HepG2 (cell line): Measurements from ENCODE around the gene CDT1. TPM values are rescaled to one million over a fixed set of nuclear protein-coding genes. Genes with fewer than 3 reads are reported as not detected.

Experiments used
- DNMT3B ChIP-seq: conservative IDR thresholded peaks from 2 replicates; pipeline ENCODE4 v1.6.1; 2016; ENCODE audit warnings: missing biosample characterization, control low read depth
- FOXA3 ChIP-seq: IDR thresholded peaks from 2 replicates; pipeline ENCODE4 v1.6.1; 2016; ENCODE audit warnings: missing genetic modification reagents, missing compliant biosample characterization
- FUBP1 ChIP-seq: sonication (generic); formaldehyde crosslinking; IDR thresholded peaks from 2 replicates; pipeline ENCODE4 v1.5.1; 2020; ENCODE audit warnings: missing genetic modification reagents, mild to moderate bottlenecking, borderline replicate concordance
- HHEX ChIP-seq: IDR thresholded peaks from 2 replicates; pipeline ENCODE4 v1.6.1; 2016; ENCODE audit warnings: control low read depth
- IRF1 ChIP-seq: sonication (generic); formaldehyde crosslinking; IDR thresholded peaks from 2 replicates; pipeline ENCODE4 v1.4.0; 2020; ENCODE audit warnings: low read depth, mild to moderate bottlenecking, missing genetic modification reagents
- KDM4B ChIP-seq: sonication (generic); formaldehyde crosslinking; IDR thresholded peaks from 2 replicates; pipeline ENCODE4 v1.4.0; 2020; ENCODE audit warnings: missing genetic modification reagents
- MAX ChIP-seq: IDR thresholded peaks from 2 replicates; pipeline ENCODE4 v1.6.1; 2012; ENCODE audit warnings: inconsistent platforms
- NAIF1 ChIP-seq: sonication (generic); formaldehyde crosslinking; IDR thresholded peaks from 2 replicates; pipeline ENCODE4 v1.5.0; 2020; ENCODE audit warnings: mild to moderate bottlenecking, missing genetic modification reagents, borderline replicate concordance
- NFE2 ChIP-seq: sonication (generic); formaldehyde crosslinking; IDR thresholded peaks from 2 replicates; pipeline ENCODE4 v1.4.0; 2020; ENCODE audit warnings: missing genetic modification reagents
- PRDM4 ChIP-seq: sonication (generic); formaldehyde crosslinking; IDR thresholded peaks from 2 replicates; pipeline ENCODE4 v1.9.0; 2021; ENCODE audit warnings: missing genetic modification reagents, borderline replicate concordance
- SRSF1 ChIP-seq: fragments of 200-400 bp; formaldehyde crosslinking; optimal IDR thresholded peaks from 2 replicates; pipeline ENCODE3; 2017; ENCODE audit warnings: mild to moderate bottlenecking, low read depth, low read length, moderate library complexity
- SRY ChIP-seq: sonication (generic); formaldehyde crosslinking; IDR thresholded peaks from 2 replicates; pipeline ENCODE4 v1.8.0; 2022; ENCODE audit warnings: mild to moderate bottlenecking, missing genetic modification reagents
- TFDP1 ChIP-seq: IDR thresholded peaks from 2 replicates; pipeline ENCODE4 v1.6.1; 2016; ENCODE audit warnings: missing compliant biosample characterization, missing genetic modification reagents, borderline replicate concordance
- ZBTB37 ChIP-seq: sonication (generic); formaldehyde crosslinking; IDR thresholded peaks from 2 replicates; pipeline ENCODE4 v1.4.0; 2020; ENCODE audit warnings: mild to moderate bottlenecking, missing genetic modification reagents
- ZNF468 ChIP-seq: sonication (generic); formaldehyde crosslinking; IDR thresholded peaks from 2 replicates; pipeline ENCODE4 v1.8.0; 2022; ENCODE audit warnings: mild to moderate bottlenecking, moderate library complexity, missing genetic modification reagents
- ZSCAN9 ChIP-seq: IDR thresholded peaks from 2 replicates; pipeline ENCODE4 v1.6.1; 2016; ENCODE audit warnings: borderline replicate concordance
- polyA plus RNA-seq, 8 experiments: library from polyadenylated mRNA; depleted of rRNA in 3 of 8; stranded (reverse) in 7 of 8; unstranded in 1 of 8; fragments of >200 nt; fragmentation: Illumina TruSeq in 4 of 8; extraction: Trizol in 4 of 8; gene quantifications; 2 replicates each; pipeline versions ENCODE4 v1.2.1 to v1.2.3, GENCODE V29; 2011 to 2016; ENCODE audit warnings: low read depth in 4 of 8, missing spikeins in 1 of 8, mixed read lengths in 1 of 8; ENCODE audit not compliant: insufficient read depth in 1 of 8
- total RNA-seq, 5 experiments: library from RNA; depleted of rRNA; stranded (reverse); fragments of >200 nt; fragmentation: Illumina TruSeq; extraction: Trizol; gene quantifications; 2 replicates each; pipeline ENCODE4 v1.2.3, GENCODE V29; 2016; ENCODE audit warnings: low read depth in 1 of 5

The CDT1 gene
- total and polyA plus RNA-seq, 2 of the 13 experiments (the other 11 are each of a cell fraction or from before 2014, with no cell fraction given) = 23.1 to 23.8 TPM

GRCh38 chr16:88784856-88785105, 18.8 kb upstream of the CDT1 start (continued):
- TF ChIP-seq PRDM4 (CRISPR knock-in tag) = no peak
- TF ChIP-seq TFDP1 (CRISPR knock-in tag) = peak; percentile 29; the same call in 1 of the 2 replicates
- no peak for TF ChIP-seq HHEX (CRISPR knock-in tag)
- TF ChIP-seq SRY = peak; percentile 39; the same call in 1 of the 2 replicates
- no peak for TF ChIP-seq ZSCAN9 (CRISPR knock-in tag)
- no peak for TF ChIP-seq FUBP1 (CRISPR knock-in tag)
- no peak for TF ChIP-seq IRF1 (CRISPR knock-in tag)
- no peak for TF ChIP-seq DNMT3B (CRISPR knock-in tag)
- no peak for TF ChIP-seq NFE2 (CRISPR knock-in tag)
- no peak for TF ChIP-seq NAIF1
- no peak for TF ChIP-seq FOXA3 (CRISPR knock-in tag)
- TF ChIP-seq MAX = peak; percentile 79
- no peak for TF ChIP-seq ZNF468 (CRISPR knock-in tag)
- no peak for TF ChIP-seq SRSF1
- no peak for TF ChIP-seq ZBTB37 (CRISPR knock-in tag)
- TF ChIP-seq KDM4B (CRISPR knock-in tag) = no peak
